Stimulated activated CD4-positive, alpha-beta T cell treated with anti-CD3 and anti-CD28 coated beads, Interleukin-12 subunit alpha, Interleukin-12 subunit beta, amount 100 ng/mL, for 24 hours (primary cell): ENCODE data around the gene LHX4.

ENCODE experiments used
- DNase-seq, 2 experiments: peaks; one replicate each; pipeline ENCODE4 v3.0.0-alpha.2; 2020; ENCODE audit warnings: low read depth in 2 of 2

The LHX4 gene

GRCh38 chr1:180271272-180272255, 41.5 kb downstream of the LHX4 start:
- DNase-seq: no peak

DNA sequence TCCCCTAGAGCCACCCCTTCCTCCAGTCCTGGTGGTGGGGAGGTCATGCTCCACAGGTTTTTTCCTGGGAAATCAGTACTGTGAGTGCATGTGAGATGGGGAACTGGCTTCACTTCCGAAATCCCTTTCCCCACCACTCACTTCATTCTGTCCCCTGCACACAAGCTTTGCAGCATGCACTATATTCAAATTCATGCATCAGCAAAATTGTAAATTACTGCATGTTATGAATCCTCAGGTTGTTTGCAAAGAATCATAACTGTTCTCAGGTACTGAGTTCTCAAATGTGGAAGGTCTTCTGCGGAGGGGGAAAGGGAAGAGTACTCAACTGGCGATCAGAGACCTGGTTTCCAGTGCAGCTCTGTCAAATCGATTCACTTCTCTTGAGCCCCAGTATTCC, 42.3 kb downstream of the LHX4 start:
- no peak for DNase-seq

GRCh38 chr1:180273066-180273465, 43.0 kb downstream of the LHX4 start:
- no peak for DNase-seq

GRCh38 chr1:180274221-180274620, 44.2 kb downstream of the LHX4 start:
- DNase-seq: no peak

DNA sequence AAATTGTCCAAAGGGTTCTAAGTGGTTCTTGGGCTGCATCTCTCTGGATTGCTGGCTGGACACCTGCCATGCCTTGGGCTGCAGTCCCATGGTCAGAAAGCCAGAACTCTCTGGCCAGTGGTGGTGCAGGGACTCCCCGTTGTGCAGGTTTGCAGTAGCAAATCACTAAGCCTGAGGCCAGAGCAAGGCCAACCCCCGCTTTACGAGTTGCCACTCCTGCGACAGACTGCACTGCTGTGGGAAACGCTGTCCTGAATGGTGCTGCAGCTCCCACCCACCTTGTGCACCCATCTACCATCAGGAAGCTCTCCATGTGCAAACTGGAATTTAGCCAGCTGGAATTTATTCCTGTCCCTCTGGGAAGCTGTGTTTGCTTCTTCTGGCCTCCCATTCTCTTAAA, 45.7 kb downstream of the LHX4 start:
- no peak for DNase-seq

GRCh38 chr1:180277476-180278193, 47.6 kb downstream of the LHX4 start:
- DNase-seq: no peak

GRCh38 chr1:180278194-180278515, 48.1 kb downstream of the LHX4 start:
- DNase-seq: no peak

GRCh38 chr1:180278596-180279395, 48.7 kb downstream of the LHX4 start:
- DNase-seq: no peak

DNA sequence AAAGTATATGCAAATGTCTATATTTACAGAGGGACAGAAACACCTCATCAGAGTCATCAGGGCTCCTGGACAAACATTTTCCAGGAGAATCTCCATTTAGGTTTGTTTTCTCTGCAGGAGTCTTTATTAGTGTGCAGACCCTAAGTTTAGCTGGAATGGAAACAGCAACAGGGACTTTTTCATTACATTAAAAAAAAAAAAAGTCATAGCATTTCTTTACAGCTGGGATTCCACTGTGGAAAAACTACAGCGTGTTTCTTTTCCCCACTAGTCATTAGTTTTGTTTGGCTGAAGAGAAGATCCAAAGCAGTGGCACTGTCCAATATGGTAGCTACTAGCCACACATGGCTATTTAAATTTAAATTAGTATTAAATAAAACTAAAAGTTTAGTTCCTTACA, 49.6 kb downstream of the LHX4 start:
- no peak for DNase-seq

- DNase-seq: no peak
These were observed 50.6 kb downstream of the LHX4 start for GRCh38 chr1:180280617-180281016.

DNA sequence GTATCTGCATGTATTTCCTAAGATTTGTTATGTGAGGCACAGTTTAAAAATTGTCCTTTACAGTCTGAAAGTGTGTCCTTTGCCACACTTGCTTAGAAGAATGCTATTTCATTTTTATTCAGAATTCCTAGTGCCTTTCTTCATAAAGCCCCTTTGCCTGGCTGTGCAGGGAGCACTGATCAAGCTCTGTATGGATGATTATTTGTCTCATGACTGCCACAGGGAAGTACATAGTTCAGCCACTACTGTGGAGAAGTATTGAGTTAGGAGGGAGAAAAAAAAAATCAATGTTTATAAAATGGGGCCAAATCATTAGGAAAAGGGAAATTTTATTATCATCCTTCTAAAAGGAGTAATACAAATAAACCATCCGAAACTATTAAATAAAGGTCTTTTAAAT, 51.4 kb downstream of the LHX4 start:
- DNase-seq: no peak

GRCh38 chr1:180282401-180283044, 52.5 kb downstream of the LHX4 start:
- no peak for DNase-seq

DNA sequence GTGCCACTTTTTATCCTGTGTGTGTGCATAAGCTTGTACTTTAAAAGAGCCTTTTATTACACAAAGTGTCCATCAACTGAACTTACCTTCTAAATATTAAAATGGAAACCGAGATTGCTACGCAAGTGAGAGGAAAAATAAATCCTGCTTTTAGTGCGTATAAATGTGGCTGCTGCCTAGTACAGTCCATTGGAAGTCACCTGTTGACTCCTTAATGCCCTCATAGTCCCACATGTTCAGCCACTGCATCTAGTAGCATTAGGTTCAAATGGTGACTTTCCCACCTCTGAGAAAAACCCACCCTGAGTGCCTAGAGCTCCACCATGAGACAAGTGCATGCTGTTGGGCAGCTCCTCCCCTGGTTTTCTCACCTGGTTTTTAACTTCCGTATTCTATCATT, 53.0 kb downstream of the LHX4 start:
- no peak for DNase-seq

DNA sequence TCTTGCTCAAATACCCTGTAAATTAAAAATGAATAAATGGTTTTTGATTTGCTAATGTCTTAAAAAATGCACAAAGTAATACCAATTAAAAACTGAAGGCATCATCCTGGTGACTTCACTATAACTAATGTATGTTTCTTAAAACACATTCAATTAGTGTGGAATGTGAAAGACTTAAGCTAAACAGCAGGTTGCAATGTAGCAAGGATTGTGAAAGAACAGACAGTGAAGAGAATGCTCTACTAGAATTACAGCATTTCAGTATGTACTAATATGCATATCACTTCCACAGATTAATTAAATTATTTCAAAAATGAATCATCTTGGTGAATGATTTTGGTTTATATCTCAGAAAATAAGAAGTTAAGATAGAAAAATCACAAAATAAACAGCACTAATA, 56.4 kb downstream of the LHX4 start:
- no peak for DNase-seq

GRCh38 chr1:180287988-180288705, 58.1 kb downstream of the LHX4 start:
- DNase-seq: no peak

- DNase-seq: no peak
These were observed 58.9 kb downstream of the LHX4 start for GRCh38 chr1:180288940-180289339.

DNA sequence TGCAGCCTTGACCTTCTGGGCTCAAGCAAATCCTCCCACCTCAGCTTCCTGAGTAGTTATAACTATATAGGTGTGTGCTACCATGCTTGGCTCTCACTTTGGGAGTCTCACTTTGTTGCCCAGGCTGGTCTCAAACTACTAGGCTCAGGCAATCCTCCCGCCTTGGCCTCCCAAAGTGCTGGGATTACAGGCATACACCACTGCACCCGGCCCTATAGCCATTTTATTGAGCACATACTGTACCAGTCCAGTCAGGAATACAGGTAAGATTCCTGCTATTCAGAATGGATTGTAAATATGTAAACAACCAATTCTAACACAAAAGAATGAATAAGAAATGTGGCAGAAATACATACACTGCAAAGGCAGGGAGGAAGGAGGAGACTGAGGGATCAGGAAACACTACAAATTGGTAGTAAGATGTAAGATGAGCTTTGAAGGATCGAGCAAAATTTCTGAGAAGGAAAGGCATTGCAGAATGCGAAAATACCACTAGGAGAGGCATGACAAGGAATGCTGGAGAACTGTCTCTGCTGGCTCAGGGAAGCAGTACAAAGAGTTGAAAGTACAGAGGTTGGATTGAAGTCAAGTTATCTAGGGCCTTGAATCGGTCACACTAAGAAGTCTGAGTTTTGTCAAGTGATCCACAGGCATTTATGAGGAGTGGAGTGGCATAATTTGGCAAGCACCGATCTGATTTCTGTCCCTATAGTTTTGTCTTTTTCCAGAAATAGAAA, 60.4 kb downstream of the LHX4 start:
- no peak for DNase-seq

DNA sequence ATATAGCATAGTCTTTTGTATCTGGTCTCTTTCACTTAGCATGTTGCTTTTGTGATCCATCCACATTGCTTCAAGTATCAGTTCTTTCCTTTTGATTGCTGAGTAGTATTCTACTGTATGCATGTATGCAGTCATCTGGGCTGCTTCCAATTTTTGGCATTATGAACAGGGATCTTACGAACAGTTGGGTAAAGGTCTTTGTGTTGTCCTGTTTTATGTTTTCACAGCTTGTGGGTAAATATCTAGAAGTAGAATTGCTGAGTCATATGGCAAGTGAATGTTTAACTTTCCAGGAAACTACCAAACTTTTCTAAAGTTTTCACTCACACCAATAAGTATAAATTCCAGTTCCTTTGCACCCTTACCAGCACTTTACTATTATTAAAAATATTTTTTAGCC, 60.9 kb downstream of the LHX4 start:
- no peak for DNase-seq

- DNase-seq: no peak
These were observed 64.6 kb downstream of the LHX4 start for GRCh38 chr1:180294711-180295110.

- DNase-seq: no peak
These were observed 65.9 kb downstream of the LHX4 start for GRCh38 chr1:180295999-180296398.
